Panc1 (cell line): ENCODE results near the gene SNTB2.

Source experiments
- SIN3A ChIP-seq: IDR thresholded peaks from 2 replicates; pipeline ENCODE4 v1.6.1; 2012; ENCODE audit warnings: low read depth, mild to moderate bottlenecking, low read length, moderate library complexity, borderline replicate concordance; ENCODE audit not compliant: insufficient read depth
- TCF7L2 ChIP-seq: IDR thresholded peaks from 2 replicates; pipeline ENCODE4 v1.6.1; 2011; ENCODE audit warnings: mild to moderate bottlenecking, low read depth, low read length, inconsistent platforms
- TF ChIP-seq, protein P1 (sequence below): fragments of 450-650 bp; IDR thresholded peaks from 2 replicates; pipeline ENCODE4 v1.5.1; 2017; ENCODE audit warnings: mild to moderate bottlenecking

DNA sequence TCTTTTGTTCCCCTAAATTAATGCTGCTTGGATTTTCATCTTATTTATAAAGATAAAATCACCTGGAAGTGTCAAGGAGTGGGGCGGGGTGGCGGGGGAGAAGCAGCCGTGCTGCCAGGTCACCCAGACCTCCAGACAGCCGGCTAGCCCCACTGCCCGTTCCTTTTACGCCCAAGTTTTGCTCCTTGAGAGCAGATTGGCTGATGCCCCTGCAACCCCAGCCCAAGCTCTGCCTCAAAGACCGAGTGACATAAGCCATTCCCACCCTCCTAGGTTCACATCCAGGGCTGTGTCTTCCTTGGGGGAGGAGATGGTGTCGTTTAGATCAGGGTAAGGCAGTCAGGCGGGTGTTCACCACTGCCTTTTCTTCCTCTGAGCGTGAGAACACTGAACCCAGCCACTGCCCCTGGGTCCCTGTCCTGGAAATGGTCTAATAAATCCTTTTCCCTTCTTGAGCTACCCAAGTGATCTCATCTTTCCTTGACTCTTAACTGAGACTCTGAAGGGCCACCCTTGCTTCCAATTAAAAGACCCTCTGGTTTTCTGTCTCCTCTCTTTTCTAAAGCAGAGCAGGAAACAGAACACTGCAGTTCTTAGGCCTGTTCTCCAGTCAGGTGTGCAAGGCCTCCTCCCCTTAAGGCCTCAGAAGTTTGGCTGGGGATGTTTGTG lies 137.8 kb downstream of the SNTB2 start:
- TF ChIP-seq, protein P1, sequence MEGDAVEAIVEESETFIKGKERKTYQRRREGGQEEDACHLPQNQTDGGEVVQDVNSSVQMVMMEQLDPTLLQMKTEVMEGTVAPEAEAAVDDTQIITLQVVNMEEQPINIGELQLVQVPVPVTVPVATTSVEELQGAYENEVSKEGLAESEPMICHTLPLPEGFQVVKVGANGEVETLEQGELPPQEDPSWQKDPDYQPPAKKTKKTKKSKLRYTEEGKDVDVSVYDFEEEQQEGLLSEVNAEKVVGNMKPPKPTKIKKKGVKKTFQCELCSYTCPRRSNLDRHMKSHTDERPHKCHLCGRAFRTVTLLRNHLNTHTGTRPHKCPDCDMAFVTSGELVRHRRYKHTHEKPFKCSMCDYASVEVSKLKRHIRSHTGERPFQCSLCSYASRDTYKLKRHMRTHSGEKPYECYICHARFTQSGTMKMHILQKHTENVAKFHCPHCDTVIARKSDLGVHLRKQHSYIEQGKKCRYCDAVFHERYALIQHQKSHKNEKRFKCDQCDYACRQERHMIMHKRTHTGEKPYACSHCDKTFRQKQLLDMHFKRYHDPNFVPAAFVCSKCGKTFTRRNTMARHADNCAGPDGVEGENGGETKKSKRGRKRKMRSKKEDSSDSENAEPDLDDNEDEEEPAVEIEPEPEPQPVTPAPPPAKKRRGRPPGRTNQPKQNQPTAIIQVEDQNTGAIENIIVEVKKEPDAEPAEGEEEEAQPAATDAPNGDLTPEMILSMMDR = no peak
- TF ChIP-seq TCF7L2 (no peak), SIN3A (no peak)
